ENCODE measurements around the gene BRD3OS.
A peak's percentile ranks its signal among the peaks of the same experiment; 100 is the strongest.
"Not testable (repeated sequence)": the region's sequence is repeated elsewhere in the genome, so short reads cannot be mapped to it uniquely, and the experiment has no call there.

BRD3OS gene

GRCh38 chr9:133988771-133989170 is 36.5 kb upstream of the BRD3OS start:
- DNase-seq (ENCODE audit: low read depth) = not testable (repeated sequence)

DNA sequence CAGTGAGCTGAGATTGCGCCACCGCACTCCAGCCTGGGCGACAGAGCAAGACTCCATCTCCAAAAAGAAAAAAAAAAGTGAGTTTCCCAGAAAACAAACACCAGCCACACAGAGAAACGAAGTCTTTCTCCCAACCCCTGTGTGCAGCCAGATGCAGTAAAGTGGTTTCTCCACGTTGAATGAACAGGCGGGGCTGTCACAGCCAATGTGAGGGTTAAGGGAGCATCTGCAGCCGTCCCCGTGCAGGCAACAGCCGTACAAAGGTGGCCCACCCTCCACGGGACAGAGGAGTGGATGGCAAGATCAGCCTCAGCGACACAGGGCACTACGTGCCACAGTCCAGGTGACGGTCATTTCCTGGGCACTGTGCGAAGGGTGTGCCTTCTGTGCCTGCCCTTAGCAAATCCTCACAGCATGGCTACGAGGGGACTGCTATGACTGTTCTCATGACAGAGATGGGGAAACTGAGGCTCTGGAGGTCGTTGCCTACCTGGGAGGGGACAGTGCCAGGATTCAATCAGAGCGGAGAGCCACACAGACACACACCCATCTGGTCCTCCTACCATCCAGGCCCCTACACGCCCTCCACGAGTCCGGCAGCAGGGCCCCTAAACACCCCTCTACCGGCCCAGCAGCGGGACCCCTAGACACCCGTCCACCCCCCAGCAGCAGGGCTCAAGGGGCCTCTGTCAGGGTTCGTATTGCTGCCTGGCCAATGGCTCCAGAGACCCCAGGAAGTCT is 35.5 kb upstream of the BRD3OS start:
- no peak for DNase-seq (ENCODE audit: low read depth)

- DNase-seq (ENCODE audit: low read depth) = peak; percentile 36
Observed at GRCh38 chr9:133990366-133991213, 34.7 kb upstream of the BRD3OS start.

- DNase-seq (ENCODE audit: low read depth) = no peak
Observed at GRCh38 chr9:133991214-133991921, 33.9 kb upstream of the BRD3OS start.

GRCh38 chr9:133991964-133992779 is 33.1 kb upstream of the BRD3OS start, which contains the start of gene VAV2:
Gene VAV2, minus strand, starts transcription at chr9:133992324. Its CDS starts 46 bp downstream, at chr9:133992278.
- DNase-seq (ENCODE audit: low read depth) = peak; percentile 13

- DNase-seq (ENCODE audit: low read depth) = peak; percentile 82
Observed at GRCh38 chr9:133992780-133993634, 32.3 kb upstream of the BRD3OS start.

GRCh38 chr9:133993635-133994253 is 31.5 kb upstream of the BRD3OS start:
- DNase-seq (ENCODE audit: low read depth) = no peak

GRCh38 chr9:133994353-133995011 is 30.8 kb upstream of the BRD3OS start:
- DNase-seq (ENCODE audit: low read depth) = peak; percentile 47

DNA sequence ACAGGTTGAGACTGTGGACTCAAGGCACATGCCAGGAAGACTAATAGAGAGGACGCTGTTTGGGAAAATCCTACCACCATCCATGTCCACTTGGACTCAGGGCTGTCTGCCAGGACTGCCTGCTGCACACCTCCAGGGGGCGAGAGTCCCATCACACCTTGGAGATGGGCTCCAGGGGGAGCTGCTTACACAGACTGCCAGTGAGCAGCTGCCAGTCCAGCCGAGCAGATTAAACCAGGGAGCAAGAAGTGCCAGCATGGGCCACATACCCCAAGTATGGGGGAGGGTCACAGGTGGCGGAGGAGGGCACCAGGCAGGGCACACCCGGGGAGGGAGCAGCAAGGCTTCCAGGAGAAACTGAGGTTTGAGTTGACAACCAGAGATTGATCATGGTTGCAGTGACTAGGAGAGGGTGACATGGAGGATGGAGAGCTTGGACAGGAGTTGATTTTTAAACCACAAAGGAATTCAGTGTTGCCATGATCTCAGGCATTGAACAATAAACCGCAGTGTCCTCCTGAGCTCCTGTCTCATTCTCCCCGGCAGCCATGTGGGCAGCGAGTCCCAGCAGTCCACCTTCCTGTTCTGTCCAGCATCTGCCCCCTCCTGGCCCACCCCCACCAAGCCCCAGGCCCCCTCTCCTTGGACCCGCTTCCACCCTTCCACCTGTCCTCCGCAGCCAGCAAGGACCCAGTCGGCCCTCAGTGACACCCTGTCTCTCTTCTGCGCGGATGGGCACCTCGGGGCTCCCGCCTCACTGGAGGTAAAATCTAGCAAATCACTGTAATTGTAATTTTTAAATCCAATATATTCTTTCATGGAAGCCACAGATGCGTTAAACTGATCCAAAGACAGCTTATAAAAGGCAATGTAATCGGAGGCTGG is 30.0 kb upstream of the BRD3OS start:
- no peak for DNase-seq (ENCODE audit: low read depth)

DNA sequence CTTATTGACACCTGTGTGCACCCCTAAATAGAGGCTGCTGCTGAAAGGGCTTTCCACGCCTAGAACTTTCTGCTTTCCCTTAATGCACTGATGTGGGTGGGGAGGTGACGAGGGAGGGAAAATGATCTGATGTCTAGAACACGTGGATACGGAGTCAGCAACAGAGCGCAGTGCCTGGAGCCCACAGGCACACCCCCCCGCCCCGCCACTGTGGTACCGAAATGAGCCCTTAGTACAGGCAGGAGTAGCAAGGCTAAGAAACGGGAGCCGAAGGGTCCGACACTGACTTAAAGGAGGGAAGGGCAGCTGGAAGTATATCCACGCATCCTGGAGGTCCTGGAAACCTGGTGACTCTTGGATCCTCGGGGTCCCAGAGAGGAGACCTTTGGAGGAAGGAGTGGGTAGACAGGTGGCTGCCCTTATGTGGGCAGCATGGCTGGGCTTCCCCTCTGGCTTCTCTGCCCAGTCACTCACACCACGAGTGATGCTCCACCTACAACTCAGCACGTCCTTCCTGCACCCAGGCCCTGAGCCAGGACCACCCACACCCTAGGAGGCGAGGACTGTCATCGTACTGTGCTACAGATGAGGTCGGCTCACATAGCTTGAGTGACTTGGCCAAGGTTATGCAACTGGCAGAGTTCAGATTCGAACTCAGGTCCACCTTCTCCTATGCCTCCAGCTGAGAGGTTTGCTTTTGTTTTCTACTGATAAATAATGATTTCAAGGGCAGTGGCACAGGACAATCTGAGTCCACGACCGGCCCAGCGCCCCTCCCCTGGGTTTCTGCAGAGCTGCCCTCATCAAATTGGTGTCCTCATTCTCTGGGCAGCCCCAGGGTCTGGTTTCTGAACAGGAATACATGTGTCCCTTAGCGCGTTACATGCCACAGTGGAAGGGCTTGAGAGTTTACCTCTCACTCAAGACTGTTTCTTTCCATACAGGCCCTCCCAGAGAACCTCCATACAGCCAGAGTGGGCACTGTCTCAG is 28.5 kb upstream of the BRD3OS start:
- no peak for DNase-seq (ENCODE audit: low read depth)

GRCh38 chr9:133997584-133997983 is 27.7 kb upstream of the BRD3OS start:
- no peak for DNase-seq (ENCODE audit: low read depth)

- DNase-seq (ENCODE audit: low read depth) = no peak
Observed at GRCh38 chr9:133998915-133999595, 26.2 kb upstream of the BRD3OS start.

DNA sequence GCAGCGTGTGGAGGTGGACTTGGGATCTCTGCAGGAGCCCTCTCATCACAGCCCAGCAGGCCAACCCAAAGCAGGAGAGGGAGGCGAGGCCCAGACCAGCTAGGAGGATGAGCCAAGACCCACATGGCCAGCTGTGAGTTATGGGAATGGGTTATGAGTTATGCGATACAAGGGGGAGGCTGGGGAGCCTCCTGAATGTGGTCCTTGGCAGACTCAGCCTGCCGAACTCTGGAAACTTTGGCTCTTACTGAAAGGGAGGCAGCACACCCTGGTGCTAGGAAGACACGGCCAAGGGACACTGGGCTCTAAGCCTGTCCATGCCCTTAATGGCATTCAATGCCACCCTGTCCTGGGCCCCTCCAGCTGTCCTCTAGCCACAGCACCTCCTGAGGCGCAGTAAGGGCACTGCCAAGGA is 25.4 kb upstream of the BRD3OS start:
- DNase-seq (ENCODE audit: low read depth) = no peak

DNA sequence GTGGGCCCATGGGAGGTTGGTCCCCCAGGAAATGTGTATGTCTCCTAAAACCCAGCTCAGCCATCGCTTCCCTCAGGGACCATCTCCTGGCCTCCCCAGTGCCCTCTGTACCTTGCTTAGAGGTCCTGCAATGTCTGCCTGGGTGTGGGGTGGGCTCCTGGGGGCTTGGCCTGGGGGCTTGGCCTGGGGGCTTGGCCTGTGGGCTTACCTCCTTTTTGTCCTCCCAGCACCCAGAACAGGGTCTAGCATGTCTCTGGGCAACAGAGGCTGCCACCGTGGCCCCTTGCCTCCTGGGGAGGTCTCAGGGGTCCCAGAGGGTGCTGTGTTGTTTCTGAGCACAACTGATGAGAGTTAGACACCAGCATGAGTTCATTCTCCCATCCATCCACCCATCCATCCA is 22.5 kb upstream of the BRD3OS start:
- DNase-seq (ENCODE audit: low read depth) = no peak

DNA sequence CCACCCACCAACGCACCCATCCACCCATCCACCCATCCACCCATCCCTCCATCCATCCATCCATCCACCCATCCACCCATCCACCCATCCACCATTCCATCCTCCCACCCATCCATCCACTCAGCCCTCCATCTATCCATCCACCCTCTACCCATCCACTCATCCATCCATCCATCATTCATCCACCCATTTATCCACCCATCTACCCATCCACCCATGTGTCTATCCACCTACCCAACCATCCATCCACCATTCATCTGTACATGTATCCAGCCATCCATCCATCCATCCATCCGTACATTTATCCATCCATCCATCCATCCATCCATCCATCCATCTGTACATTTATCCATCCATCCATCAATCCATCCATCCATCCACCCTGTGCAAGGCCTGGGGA is 22.0 kb upstream of the BRD3OS start:
- no peak for DNase-seq (ENCODE audit: low read depth)

DNA sequence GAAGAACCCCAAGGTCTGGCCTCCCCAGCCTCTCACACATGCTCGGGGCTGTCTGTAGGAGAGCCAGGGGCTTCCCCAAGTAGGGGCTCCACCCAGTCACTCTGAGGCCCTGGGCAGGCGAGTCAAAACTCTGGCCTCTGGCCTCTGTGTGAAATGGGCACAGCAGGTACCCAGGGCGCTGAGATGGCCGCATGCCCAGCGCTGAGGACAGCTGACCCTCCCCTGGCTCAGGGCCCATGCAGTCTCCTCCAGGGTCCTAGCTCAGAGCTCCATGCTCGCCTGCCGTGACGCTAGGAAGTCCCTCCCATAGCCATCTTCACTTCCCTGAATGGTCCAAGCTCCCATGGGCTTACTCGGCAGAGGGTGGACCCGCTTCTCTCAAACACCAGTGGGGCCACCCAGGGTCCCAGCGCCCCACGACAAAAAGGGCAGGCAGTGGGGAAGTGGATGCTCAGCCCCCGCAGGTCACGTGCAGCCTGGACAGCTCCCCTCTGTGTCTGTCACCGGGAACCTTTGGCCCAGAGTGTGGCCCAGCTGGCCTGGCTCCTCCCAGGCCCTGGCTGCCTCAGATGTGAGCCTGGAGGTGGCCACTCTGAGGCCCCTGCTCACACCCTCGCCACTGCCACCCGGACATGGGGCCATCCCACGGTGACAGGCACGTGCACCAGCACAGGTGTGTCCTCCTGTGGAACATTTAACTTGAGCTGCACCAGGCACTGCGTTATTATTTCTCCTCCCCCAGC is 21.0 kb upstream of the BRD3OS start:
- DNase-seq (ENCODE audit: low read depth) = no peak

All from fibroblast of the conjunctiva (primary cell).